ENCODE measurements around the gene RASAL2.
"Not testable (repeated sequence)": the region's sequence is repeated elsewhere in the genome, so short reads cannot be mapped to it uniquely, and the experiment has no call there.

Gene RASAL2

DNA sequence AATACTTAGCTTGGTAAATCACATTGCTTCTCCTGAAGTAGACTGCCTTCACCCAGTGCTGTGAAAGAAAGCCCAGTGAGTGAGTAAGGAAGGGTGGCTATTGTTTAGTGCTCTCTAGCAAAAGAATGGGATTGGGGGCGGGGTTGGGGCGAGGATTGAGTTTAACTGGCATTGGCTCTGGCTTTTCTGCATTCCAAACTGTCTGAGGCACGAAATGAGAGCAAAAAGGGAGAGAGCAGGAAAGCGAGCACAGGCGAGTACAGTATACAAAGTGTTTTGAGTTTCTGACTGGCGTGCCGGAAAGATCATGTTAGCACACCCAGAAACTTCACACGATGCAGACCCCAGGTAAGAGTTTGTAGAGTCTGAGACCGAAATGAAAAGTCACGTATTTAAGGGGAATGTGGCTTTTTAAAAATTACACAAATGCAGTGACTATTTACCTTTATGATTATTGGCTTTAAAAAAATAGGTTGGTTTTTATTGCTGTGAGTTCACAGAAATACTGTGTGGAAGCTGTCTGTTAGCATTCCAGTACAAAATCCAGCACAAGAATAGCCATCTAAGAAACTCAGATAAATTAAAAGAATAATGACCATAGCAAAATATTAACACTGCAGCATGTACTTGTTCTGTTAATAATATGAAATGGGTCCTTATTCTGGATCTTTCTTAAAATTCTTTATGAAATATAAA, 247.5 kb downstream of the RASAL2 start:
- Histone ChIP-seq H3K9me3 (ENCODE audit: control insufficient read depth, insufficient read depth, low read length) (no peaks in the 10 kb centered on the region), H3K9ac (ENCODE audit: low read depth, low read length) (peak overlapping the region; percentile 32), H3K36me3 (ENCODE audit: insufficient read depth, low read length) (no peaks in the 10 kb centered on the region), H3K4me1 (ENCODE audit: insufficient read depth, low read length) (peaks cover 36% of the 10 kb centered on the region)

GRCh38 chr1:178342745-178343144, 248.8 kb downstream of the RASAL2 start:
- H3K9ac ChIP-seq (ENCODE audit: low read depth, low read length): no peak overlapping the region
- H3K4me1 ChIP-seq (ENCODE audit: insufficient read depth, low read length): peaks cover 36% of the 10 kb centered on the region

DNA sequence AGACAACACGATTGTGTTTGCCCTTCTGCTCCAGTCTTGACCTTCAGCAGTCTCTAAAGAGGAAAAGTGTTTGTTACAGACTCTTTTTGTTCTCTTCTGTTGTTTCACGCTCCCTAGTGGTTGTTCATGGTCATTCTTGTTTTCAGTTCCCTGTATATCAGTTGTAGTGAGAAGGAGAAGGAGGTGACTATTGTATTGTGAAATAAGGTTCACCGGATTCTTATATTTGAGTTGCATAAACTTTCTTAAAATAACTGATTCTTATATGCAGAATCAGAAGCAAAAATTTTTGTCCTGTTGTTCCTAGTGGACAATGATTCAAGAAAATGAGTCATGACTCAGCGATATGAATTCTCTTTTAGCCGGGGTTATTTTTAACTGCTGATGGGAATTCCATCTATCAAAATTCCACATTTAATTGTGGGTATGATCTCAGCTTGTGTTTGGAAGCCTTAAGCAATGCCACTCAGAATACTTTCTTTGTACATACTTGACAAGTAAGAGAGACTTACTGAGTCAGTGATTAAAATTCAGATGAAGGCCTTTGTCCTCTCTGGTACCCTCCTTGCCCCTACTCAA, 250.7 kb downstream of the RASAL2 start:
- Histone ChIP-seq H3K36me3 (ENCODE audit: insufficient read depth, low read length) (no peaks in the 10 kb centered on the region), H3K4me1 (ENCODE audit: insufficient read depth, low read length) (peaks cover 36% of the 10 kb centered on the region), H3K9me3 (ENCODE audit: control insufficient read depth, insufficient read depth, low read length) (no peaks in the 10 kb centered on the region), H3K9ac (ENCODE audit: low read depth, low read length) (no peak overlapping the region)

More at GRCh38 chr1:178342745-178343144, 248.8 kb downstream of the RASAL2 start:
- no peaks in the 10 kb centered on the region for H3K36me3 ChIP-seq (ENCODE audit: insufficient read depth, low read length)
- H3K9me3 ChIP-seq (ENCODE audit: control insufficient read depth, insufficient read depth, low read length): no peaks in the 10 kb centered on the region

DNA sequence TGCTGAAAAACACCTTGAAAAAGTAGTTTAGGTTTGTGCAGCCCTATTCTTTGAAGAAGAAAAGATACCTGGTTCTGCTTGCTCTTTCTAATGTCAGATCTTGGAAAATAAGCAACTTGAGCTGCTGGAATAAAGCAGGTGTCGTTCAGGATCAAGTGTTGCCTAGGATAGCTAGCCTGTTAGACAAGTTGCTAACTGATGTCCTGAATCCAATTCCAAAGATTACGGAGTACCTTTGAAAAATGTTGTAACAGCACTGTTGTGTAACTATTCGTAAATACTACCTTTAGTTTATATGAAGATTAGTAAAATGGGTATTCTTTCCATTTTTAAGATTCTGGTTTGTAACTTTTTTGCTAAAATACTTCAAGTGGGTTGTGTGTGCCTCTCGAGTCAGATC, 251.3 kb downstream of the RASAL2 start:
- Histone ChIP-seq H3K9me3 (ENCODE audit: control insufficient read depth, insufficient read depth, low read length) (no peaks in the 10 kb centered on the region), H3K9ac (ENCODE audit: low read depth, low read length) (no peak overlapping the region), H3K36me3 (ENCODE audit: insufficient read depth, low read length) (no peaks in the 10 kb centered on the region), H3K4me1 (ENCODE audit: insufficient read depth, low read length) (peaks cover 36% of the 10 kb centered on the region)

GRCh38 chr1:178345807-178346206, 251.9 kb downstream of the RASAL2 start:
- Histone ChIP-seq H3K4me1 (ENCODE audit: insufficient read depth, low read length) (peaks cover 36% of the 10 kb centered on the region), H3K36me3 (ENCODE audit: insufficient read depth, low read length) (no peaks in the 10 kb centered on the region), H3K9me3 (ENCODE audit: control insufficient read depth, insufficient read depth, low read length) (no peaks in the 10 kb centered on the region), H3K9ac (ENCODE audit: low read depth, low read length) (no peak overlapping the region)

GRCh38 chr1:178349801-178350200, 255.9 kb downstream of the RASAL2 start:
- Histone ChIP-seq H3K4me1 (ENCODE audit: insufficient read depth, low read length) (peaks cover 8% of the 10 kb centered on the region), H3K9me3 (ENCODE audit: control insufficient read depth, insufficient read depth, low read length) (no peaks in the 10 kb centered on the region; the same call in none of the 2 replicates), H3K36me3 (ENCODE audit: insufficient read depth, low read length) (no peaks in the 10 kb centered on the region; the same call in 1 of the 2 replicates), H3K9ac (ENCODE audit: low read depth, low read length) (no peak overlapping the region)

DNA sequence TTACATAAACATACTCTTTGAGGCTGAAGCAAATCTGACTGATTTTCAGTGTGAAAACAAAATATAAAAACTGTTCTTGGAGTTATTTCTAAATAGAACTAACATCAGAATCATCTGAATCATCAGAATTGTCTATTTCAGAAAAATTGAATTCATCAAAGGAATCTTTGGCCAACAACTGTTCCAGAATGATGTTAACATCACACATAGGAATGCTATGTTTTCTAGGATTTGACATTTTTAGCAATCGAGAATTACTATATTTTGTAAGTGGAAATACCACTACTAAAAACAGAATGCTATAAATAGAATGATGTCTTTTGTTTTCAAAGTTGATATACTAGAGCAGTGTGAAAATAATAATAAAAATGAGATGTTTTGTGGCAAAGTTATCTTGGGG, 258.0 kb downstream of the RASAL2 start:
- not testable (repeated sequence) for H3K4me1 ChIP-seq (ENCODE audit: insufficient read depth, low read length); H3K36me3 ChIP-seq (ENCODE audit: insufficient read depth, low read length); H3K9me3 ChIP-seq (ENCODE audit: control insufficient read depth, insufficient read depth, low read length); H3K9ac ChIP-seq (ENCODE audit: low read depth, low read length)

GRCh38 chr1:178352790-178353416, 259.0 kb downstream of the RASAL2 start:
- Histone ChIP-seq H3K36me3 (ENCODE audit: insufficient read depth, low read length) (no peaks in the 10 kb centered on the region; the same call in 1 of the 2 replicates), H3K9ac (ENCODE audit: low read depth, low read length) (no peak overlapping the region), H3K4me1 (ENCODE audit: insufficient read depth, low read length) (no peaks in the 10 kb centered on the region), H3K9me3 (ENCODE audit: control insufficient read depth, insufficient read depth, low read length) (no peaks in the 10 kb centered on the region; the same call in none of the 2 replicates)

GRCh38 chr1:178353524-178353923, 259.6 kb downstream of the RASAL2 start:
- Histone ChIP-seq H3K9me3 (ENCODE audit: control insufficient read depth, insufficient read depth, low read length) (no peaks in the 10 kb centered on the region; the same call in none of the 2 replicates), H3K36me3 (ENCODE audit: insufficient read depth, low read length) (no peaks in the 10 kb centered on the region; the same call in 1 of the 2 replicates), H3K4me1 (ENCODE audit: insufficient read depth, low read length) (no peaks in the 10 kb centered on the region), H3K9ac (ENCODE audit: low read depth, low read length) (no peak overlapping the region)

- Histone ChIP-seq H3K36me3 (ENCODE audit: insufficient read depth, low read length) (no peaks in the 10 kb centered on the region; the same call in 1 of the 2 replicates), H3K9ac (ENCODE audit: low read depth, low read length) (no peak overlapping the region), H3K9me3 (ENCODE audit: control insufficient read depth, insufficient read depth, low read length) (no peaks in the 10 kb centered on the region; the same call in none of the 2 replicates), H3K4me1 (ENCODE audit: insufficient read depth, low read length) (no peaks in the 10 kb centered on the region)
Observed at GRCh38 chr1:178354816-178355215, 260.9 kb downstream of the RASAL2 start.

- H3K9ac ChIP-seq (ENCODE audit: low read depth, low read length): no peak overlapping the region
- H3K4me1 ChIP-seq (ENCODE audit: insufficient read depth, low read length): no peaks in the 10 kb centered on the region
- no peaks in the 10 kb centered on the region; the same call in none of the 2 replicates for H3K9me3 ChIP-seq (ENCODE audit: control insufficient read depth, insufficient read depth, low read length)
- H3K36me3 ChIP-seq (ENCODE audit: insufficient read depth, low read length): no peaks in the 10 kb centered on the region; the same call in 1 of the 2 replicates
Observed at GRCh38 chr1:178356299-178356698, 262.4 kb downstream of the RASAL2 start.

GRCh38 chr1:178358456-178358855, 264.6 kb downstream of the RASAL2 start:
- Histone ChIP-seq H3K4me1 (ENCODE audit: insufficient read depth, low read length) (no peaks in the 10 kb centered on the region), H3K9me3 (ENCODE audit: control insufficient read depth, insufficient read depth, low read length) (no peaks in the 10 kb centered on the region; the same call in 1 of the 2 replicates), H3K9ac (ENCODE audit: low read depth, low read length) (no peak overlapping the region), H3K36me3 (ENCODE audit: insufficient read depth, low read length) (no peaks in the 10 kb centered on the region)

- Histone ChIP-seq H3K9ac (ENCODE audit: low read depth, low read length) (no peak overlapping the region), H3K36me3 (ENCODE audit: insufficient read depth, low read length) (no peaks in the 10 kb centered on the region), H3K4me1 (ENCODE audit: insufficient read depth, low read length) (no peaks in the 10 kb centered on the region), H3K9me3 (ENCODE audit: control insufficient read depth, insufficient read depth, low read length) (no peaks in the 10 kb centered on the region; the same call in 1 of the 2 replicates)
Observed at GRCh38 chr1:178360421-178360820, 266.5 kb downstream of the RASAL2 start.

DNA sequence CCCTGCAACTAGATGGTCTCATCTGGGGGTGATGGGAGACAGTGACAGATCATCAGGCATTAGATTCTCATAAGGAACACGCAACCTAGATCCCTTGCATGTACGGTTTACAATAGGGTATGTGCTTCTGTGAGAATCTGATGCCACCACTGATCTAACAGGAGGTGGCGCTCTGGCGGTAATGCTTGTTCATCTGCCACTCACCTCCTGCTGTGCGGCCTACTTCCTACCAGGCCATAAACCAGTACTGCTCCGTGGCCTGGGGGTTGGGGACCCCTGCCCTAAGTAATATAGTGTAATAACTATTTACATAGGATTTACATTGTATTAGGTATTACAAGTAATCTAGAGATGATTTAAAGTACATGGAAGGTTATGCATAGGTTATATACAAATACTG, 267.9 kb downstream of the RASAL2 start:
- Histone ChIP-seq H3K36me3 (ENCODE audit: insufficient read depth, low read length) (no peaks in the 10 kb centered on the region), H3K9ac (ENCODE audit: low read depth, low read length) (no peak overlapping the region), H3K4me1 (ENCODE audit: insufficient read depth, low read length) (no peaks in the 10 kb centered on the region), H3K9me3 (ENCODE audit: control insufficient read depth, insufficient read depth, low read length) (no peaks in the 10 kb centered on the region; the same call in 1 of the 2 replicates)

DNA sequence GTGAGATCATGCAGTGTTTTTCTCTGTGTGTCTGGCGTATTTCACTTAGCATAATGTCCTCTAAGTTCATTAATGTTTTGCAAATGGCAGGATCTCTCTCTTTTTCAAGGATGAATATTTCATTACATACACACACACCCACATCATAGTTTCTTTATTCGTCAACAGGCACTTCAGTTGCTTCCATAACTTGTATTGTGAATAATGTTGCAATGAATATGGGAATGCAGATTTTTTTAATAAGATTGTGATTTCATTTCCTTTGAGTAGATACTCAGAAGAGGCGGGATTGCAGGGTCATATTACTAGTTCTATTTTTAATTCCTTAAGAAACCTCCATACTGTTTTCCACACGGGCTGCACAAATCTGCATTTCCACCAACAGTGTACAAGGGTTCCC, 268.8 kb downstream of the RASAL2 start:
- H3K36me3 ChIP-seq (ENCODE audit: insufficient read depth, low read length): no peaks in the 10 kb centered on the region
- H3K4me1 ChIP-seq (ENCODE audit: insufficient read depth, low read length): no peaks in the 10 kb centered on the region
- no peak overlapping the region for H3K9ac ChIP-seq (ENCODE audit: low read depth, low read length)
- H3K9me3 ChIP-seq (ENCODE audit: control insufficient read depth, insufficient read depth, low read length): no peaks in the 10 kb centered on the region; the same call in 1 of the 2 replicates

Data from ES-I3 (cell line).